Liver (tissue), 3 donors: ENCODE measurements around the gene UGGT2.

Source experiments
- FOXA2 ChIP-seq: IDR thresholded peaks from 2 replicates; pipeline ENCODE4 v1.6.1; 2016; ENCODE audit warnings: antibody characterized with exemption
- SP1 ChIP-seq: IDR thresholded peaks from 2 replicates; pipeline ENCODE4 v1.6.1; 2018; ENCODE audit warnings: antibody characterized with exemption, mild to moderate bottlenecking
- TF ChIP-seq, protein P1 (sequence below): fragments of 150-350 bp; IDR thresholded peaks from 2 replicates; pipeline ENCODE4 v1.5.1; 2017; ENCODE audit warnings: improper control_type of control experiment, low read depth, low read length; ENCODE audit not compliant: missing input control
- TF ChIP-seq, protein P2 (sequence below): IDR thresholded peaks from 2 replicates; pipeline ENCODE4 v1.6.1; 2016; ENCODE audit warnings: antibody characterized with exemption
- TF ChIP-seq, protein P3 (sequence below): IDR thresholded peaks from 2 replicates; pipeline ENCODE4 v1.6.1; 2016; ENCODE audit warnings: antibody characterized with exemption, mild to moderate bottlenecking
- donor health status: healthy.
- donor health status: healthy.

DNA sequence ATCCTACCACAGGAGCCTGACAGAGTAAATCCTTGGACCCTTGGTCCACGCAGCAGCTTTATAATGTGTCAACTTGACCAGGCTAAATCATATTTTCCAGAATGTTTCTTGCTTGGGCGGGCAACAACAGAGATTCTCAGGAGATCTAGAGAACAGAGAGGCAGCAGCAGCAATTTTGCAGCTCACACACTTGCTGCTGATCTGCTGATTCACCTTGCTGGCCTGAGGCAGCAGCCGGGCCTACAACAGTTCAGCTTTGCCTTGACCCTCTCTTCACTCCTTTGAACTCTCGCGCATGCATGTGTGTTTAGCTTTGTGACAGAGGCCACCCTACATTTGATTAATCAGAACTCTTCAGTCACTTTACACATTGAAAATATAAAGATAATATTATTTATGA lies 159.3 kb downstream of the UGGT2 start:
- TF ChIP-seq, protein P1, sequence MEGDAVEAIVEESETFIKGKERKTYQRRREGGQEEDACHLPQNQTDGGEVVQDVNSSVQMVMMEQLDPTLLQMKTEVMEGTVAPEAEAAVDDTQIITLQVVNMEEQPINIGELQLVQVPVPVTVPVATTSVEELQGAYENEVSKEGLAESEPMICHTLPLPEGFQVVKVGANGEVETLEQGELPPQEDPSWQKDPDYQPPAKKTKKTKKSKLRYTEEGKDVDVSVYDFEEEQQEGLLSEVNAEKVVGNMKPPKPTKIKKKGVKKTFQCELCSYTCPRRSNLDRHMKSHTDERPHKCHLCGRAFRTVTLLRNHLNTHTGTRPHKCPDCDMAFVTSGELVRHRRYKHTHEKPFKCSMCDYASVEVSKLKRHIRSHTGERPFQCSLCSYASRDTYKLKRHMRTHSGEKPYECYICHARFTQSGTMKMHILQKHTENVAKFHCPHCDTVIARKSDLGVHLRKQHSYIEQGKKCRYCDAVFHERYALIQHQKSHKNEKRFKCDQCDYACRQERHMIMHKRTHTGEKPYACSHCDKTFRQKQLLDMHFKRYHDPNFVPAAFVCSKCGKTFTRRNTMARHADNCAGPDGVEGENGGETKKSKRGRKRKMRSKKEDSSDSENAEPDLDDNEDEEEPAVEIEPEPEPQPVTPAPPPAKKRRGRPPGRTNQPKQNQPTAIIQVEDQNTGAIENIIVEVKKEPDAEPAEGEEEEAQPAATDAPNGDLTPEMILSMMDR, result no peak
- no peak for TF ChIP-seq SP1
- TF ChIP-seq FOXA2, result no peak
- TF ChIP-seq, protein P2, sequence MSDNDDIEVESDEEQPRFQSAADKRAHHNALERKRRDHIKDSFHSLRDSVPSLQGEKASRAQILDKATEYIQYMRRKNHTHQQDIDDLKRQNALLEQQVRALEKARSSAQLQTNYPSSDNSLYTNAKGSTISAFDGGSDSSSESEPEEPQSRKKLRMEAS, result no peak
- TF ChIP-seq, protein P3, sequence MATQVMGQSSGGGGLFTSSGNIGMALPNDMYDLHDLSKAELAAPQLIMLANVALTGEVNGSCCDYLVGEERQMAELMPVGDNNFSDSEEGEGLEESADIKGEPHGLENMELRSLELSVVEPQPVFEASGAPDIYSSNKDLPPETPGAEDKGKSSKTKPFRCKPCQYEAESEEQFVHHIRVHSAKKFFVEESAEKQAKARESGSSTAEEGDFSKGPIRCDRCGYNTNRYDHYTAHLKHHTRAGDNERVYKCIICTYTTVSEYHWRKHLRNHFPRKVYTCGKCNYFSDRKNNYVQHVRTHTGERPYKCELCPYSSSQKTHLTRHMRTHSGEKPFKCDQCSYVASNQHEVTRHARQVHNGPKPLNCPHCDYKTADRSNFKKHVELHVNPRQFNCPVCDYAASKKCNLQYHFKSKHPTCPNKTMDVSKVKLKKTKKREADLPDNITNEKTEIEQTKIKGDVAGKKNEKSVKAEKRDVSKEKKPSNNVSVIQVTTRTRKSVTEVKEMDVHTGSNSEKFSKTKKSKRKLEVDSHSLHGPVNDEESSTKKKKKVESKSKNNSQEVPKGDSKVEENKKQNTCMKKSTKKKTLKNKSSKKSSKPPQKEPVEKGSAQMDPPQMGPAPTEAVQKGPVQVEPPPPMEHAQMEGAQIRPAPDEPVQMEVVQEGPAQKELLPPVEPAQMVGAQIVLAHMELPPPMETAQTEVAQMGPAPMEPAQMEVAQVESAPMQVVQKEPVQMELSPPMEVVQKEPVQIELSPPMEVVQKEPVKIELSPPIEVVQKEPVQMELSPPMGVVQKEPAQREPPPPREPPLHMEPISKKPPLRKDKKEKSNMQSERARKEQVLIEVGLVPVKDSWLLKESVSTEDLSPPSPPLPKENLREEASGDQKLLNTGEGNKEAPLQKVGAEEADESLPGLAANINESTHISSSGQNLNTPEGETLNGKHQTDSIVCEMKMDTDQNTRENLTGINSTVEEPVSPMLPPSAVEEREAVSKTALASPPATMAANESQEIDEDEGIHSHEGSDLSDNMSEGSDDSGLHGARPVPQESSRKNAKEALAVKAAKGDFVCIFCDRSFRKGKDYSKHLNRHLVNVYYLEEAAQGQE, result no peak
